HS-27A (cell line): ENCODE data around the gene ZNF184.
"Not testable (repeated sequence)": the region's sequence is repeated elsewhere in the genome, so short reads cannot be mapped to it uniquely, and the experiment has no call there.

Experiments used
- DNase-seq: peaks from one replicate; pipeline ENCODE4 v3.0.0-alpha.2; 2012; ENCODE audit warnings: low read depth, missing footprints

The ZNF184 gene

DNA sequence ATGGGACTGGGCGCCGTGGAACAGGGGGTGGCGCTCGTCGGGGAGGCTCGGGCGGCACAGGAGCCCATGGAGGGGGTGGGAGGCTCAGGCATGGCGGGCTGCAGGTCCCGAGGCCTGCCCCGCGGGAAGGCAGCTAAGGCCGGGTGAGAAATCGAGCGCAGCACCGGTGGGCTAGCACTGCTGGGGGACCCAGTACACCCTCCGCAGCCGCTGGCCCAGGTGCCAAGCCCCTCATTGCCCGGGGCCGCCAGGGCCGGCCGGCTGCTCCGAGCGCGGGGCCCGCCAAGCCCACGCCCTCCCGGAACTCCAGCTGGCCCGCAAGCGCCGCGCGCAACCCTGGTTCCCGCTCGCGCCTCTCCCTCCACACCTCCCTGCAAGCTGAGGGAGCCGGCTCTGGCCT, 48.1 kb downstream of the ZNF184 start:
- DNase-seq, result not testable (repeated sequence)

DNA sequence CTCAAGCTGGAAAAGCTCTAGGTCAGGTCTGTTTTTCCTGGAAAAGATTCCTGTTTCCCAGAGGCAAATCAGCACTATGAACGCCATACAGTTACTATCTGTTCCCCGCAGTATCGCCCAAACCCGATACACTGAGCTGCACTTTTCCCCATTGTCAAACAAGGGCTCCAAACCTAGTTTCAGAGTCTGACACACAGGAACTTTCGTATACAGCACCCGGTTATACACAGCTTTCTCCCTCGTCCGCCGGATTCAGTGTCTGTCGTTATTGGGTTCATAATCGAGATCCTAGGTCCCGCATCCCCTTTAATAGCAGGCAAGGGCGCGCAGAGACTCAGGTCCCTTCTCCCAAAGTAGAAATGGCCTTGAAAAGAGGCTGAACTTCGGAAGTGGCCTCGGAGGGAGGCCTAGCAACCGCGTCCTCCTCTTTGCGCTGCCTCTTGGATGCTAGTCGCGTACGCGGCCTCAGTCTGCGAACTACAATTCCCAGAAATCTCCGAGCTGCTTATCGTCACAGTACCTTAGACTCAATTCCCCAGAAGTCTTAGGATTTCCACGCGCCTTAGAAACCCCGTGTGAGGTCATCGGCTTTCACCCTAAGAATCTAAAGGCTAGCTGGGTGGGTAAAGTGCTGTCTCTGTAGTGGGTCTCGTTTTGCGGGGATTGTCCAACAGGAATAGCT, 50.1 kb downstream of the ZNF184 start:
- DNase-seq, result no peak

DNA sequence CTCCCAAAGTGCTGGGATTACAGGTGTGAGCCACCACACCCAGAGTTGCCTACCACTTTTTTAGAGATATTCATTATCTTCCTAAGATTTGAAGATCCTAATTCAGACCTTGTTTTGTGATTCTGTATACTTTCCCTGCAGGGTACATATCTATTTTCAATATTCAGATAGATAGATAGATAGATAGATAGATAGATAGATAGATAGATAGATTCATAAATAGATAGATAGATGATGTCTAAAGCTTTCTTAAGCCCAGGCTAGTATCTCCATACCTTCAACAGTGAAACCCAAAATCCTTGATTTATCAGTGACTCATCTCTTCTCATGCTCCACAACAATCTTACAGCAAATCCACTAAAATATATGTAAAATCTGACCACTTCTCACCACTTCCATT, 53.5 kb downstream of the ZNF184 start:
- no peak for DNase-seq

DNA sequence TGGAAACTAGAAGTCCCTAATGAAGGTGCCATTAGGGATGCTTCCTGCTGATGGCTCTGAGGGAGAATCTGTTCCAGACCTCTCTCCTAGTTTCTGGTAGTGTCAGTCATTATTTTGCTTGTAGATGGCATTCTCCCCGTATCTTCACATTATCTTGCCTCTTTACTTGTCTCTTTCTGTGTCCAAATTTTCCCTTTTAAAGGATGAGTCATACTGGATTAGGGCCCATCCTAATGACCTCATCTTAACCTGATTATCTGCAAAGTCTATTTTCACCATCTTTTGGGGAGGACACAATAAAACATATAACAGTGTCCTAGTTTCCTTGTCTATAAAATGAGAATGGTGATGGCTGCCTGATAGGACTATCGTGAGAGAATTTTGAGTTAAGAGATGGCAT, 57.0 kb downstream of the ZNF184 start:
- no peak for DNase-seq

DNA sequence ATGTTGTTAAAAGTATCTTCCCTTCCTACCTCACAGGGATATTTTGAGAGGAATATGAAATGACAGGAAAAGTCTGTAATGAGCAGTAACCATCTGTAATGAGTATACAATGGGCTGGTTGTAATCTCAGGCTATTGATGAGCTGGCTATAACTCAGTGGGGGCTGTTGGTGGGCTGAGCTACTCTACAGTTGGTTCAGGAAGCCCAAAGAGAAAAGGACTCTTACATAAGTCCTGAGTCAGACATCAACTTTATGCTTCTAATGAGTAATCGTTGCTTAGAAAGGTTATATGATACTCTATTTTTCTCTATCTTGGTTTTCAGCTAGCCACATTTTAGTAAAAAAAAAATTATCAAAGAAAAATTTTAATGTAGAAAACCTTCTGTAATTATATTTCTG, 57.9 kb downstream of the ZNF184 start:
- DNase-seq, result no peak

DNA sequence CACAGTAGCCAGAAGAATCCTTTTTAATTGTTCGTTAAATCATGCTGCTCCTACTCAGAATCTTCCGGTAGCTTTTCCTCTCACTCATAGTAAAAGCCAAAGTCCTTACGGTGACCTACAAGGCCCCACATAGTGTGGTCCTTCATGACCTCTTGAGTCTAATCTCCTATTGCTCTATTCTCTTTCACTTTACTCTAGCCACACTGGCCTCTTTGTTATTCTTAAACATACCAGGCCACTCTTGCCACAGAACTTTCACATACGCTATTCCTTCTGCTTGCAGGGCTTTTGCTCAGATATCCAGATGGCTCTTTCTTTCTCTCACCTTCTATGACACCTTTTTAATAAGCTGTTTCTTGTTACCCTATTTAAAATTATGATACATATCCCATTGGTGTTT, 58.6 kb downstream of the ZNF184 start:
- no peak for DNase-seq

DNA sequence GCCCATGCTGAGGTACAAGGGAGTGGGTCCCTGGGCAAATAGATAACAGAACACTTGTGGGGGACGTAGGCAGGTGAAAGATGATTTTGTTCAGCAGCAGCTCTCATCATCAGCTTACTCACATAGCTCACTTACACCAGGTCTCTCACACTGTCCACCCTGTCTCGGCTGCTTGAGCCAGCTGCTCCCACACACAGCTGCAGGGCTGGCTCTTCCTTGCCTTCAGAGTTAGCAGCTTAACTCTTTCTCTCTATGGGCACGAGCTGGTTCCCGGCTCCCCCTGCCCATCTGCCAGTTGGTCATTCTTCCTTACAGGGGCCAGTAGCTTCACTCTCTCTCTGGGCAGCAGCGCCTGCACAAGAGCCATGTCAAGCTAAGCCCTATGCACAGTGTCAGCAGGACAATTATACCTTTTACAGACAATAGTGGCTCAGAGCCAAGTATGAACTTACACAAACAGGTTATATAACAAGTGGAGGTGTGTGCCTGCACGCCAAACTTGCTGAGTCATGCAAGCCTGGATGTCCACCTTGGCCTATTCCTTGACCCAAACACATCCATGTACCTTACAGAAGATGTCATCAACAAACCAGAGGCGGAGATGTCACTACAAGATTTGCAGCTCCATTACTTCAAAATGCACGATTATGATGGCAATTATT, 65.6 kb downstream of the ZNF184 start:
- no peak for DNase-seq

DNA sequence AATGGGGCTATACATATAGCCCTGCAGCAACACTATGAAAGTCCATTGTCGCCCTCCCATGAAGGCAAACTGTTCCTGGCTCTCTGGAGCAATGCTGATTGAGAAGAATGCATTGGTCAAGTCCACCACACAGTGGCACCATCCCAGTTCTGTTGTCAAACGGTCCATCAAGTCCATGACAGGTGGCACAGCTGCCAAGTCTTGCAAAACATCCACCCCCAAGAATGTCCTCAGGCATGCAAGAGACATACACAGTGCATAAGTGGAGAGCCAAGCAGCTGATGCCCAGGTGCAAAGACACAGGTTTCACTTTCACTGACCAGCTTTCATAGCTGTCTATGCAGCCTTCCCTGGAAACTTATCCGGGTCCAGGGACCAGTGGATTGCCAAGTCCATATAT, 66.8 kb downstream of the ZNF184 start:
- DNase-seq, result no peak

DNA sequence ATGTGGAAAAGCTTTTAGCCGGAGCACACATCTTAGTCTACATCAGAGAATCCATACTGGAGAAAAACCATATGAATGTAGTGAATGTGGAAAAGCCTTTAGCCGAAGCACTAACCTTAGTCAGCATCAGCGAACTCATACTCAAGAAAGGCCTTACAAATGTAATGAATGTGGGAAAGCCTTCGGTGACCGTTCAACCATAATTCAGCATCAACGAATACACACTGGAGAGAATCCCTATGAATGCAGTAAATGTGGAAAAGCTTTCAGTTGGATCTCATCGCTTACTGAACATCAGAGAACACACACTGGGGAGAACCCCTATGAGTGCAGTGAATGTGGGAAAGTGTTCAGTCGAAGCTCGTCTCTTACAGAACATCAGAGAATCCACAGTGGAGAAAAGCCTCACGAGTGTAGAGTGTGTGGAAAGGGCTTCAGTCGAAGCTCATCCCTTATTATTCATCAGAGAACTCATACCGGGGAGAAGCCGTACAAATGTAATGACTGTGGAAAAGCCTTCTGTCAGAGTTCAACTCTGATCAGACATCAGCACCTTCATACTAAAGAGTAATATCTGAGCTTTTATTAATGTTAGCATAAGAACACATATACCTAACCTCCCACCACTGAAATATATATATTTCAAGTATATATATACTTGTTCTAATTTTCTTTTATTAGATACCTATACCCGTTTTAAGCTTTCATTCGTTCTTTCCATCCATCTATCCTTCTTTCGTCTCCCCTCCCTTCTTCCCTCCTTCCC, 71.8 kb downstream of the ZNF184 start:
- DNase-seq, result no peak
